Measurements from ENCODE around the gene STAM. TPM values are rescaled to one million over a fixed set of nuclear protein-coding genes. Genes with fewer than 3 reads are reported as not detected.
A peak's percentile ranks its signal among the peaks of the same experiment; 100 is the strongest.

Gene STAM
- total RNA-seq, 2 donors from 2014 or later: 7.3 to 15.5 TPM

DNA sequence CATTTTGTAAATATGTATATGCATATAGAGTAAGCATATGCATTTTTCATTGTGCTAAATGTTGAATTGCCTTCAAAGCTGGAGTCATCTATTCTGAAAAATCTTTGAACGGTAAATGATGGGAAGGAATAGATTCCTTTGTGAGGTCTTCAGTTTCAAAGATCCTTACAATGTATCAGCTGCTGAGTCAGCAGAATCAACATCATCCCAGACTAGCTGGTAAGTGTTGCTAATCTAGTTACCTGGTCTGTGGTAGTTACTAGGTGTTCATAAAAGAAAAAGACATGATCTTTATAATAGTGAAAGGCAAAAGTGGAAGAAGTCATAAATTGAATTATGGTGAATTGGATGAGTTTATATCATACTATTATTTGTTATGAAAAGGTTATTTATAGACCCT lies 10.6 kb upstream of the STAM start:
- Histone ChIP-seq H3K27me3 (no peaks in the 10 kb centered on the region), H3K4me3 (no peak overlapping the region), H3K4me1 (no peaks in the 10 kb centered on the region), H3K9me3 (no peaks in the 10 kb centered on the region), H3K36me3 (replicated peaks in 1 of 2; ENCODE audit: insufficient read depth in 1 of 2, low read depth in 2 of 2) (no peaks in the 10 kb centered on the region), H3K27ac (no peak overlapping the region)
- ATAC-seq: no peak
- intact Hi-C loops (cut with DNase I): no loop called here
- no peak for DNase-seq
- TF ChIP-seq POLR2A (IDR thresholded peaks at IDR 0.05) (no peak), CTCF (IDR thresholded peaks at IDR 0.05) (no peak)
- WGBS, 2 donors: 65 to 71% methylated on average over 1 of the region's 1 CpG

GRCh38 chr10:17637869-17638268 lies 6.1 kb upstream of the STAM start:
- Histone ChIP-seq H3K9me3 (no peaks in the 10 kb centered on the region), H3K4me3 (no peak overlapping the region), H3K27me3 (no peaks in the 10 kb centered on the region), H3K4me1 (peaks cover 6% of the 10 kb centered on the region), H3K27ac (no peak overlapping the region), H3K36me3 (replicated peaks in 1 of 2; ENCODE audit: insufficient read depth in 1 of 2, low read depth in 2 of 2) (no peaks in the 10 kb centered on the region)
- no peak for TF ChIP-seq CTCF (IDR thresholded peaks at IDR 0.05)
- TF ChIP-seq POLR2A (IDR thresholded peaks at IDR 0.05): no peak
- no peak for ATAC-seq
- intact Hi-C loops (cut with DNase I): no loop called here
- WGBS, 2 donors: 95 to 98% methylated on average over 5 of the region's 5 CpGs
- no peak for DNase-seq

GRCh38 chr10:17640331-17640816 lies 3.6 kb upstream of the STAM start:
- 98 to 100% methylated on average over 4 of the region's 4 CpGs for WGBS, 2 donors
- peaks cover 16% of the 10 kb centered on the region for H3K4me1 ChIP-seq
- intact Hi-C loops (cut with DNase I): no loop called here
- ATAC-seq (no peak), DNase-seq (no peak)
- no peaks in the 10 kb centered on the region for H3K36me3 ChIP-seq (replicated peaks in 1 of 2; ENCODE audit: insufficient read depth in 1 of 2, low read depth in 2 of 2)
- no peak overlapping the region for H3K27ac ChIP-seq
- TF ChIP-seq POLR2A (IDR thresholded peaks at IDR 0.05) (no peak), CTCF (IDR thresholded peaks at IDR 0.05) (no peak)
- no peaks in the 10 kb centered on the region for H3K27me3 ChIP-seq
- no peaks in the 10 kb centered on the region for H3K9me3 ChIP-seq
- no peak overlapping the region for H3K4me3 ChIP-seq

- WGBS, 2 donors: 0 to 1% methylated on average over 12 to 13 of the region's 13 CpGs
- intact Hi-C loops (cut with DNase I): no loop called here
- Histone ChIP-seq H3K9me3 (no peaks in the 10 kb centered on the region), H3K4me3 (peak overlapping the region; percentile 58 to 78), H3K27ac (peak overlapping the region; percentile 88 to 100 (median 97)), H3K4me1 (peaks cover 40% of the 10 kb centered on the region), H3K36me3 (replicated peaks in 1 of 2; ENCODE audit: insufficient read depth in 1 of 2, low read depth in 2 of 2) (no peaks in the 10 kb centered on the region), H3K27me3 (no peaks in the 10 kb centered on the region)
- DNase-seq (peak; percentile 81 to 84 (median 82)), ATAC-seq (peak; percentile 87)
- TF ChIP-seq POLR2A (IDR thresholded peaks at IDR 0.05) (no peak), CTCF (IDR thresholded peaks at IDR 0.05) (no peak)
Measured at GRCh38 chr10:17643339-17643754, 604 bp upstream of the STAM start.

GRCh38 chr10:17644485-17644943 lies 563 bp downstream of the STAM start:
- intact Hi-C loops (cut with DNase I): no loop called here
- DNase-seq (peak; percentile 27 to 58 (median 40)), ATAC-seq (peak; percentile 18)
- peak overlapping the region; percentile 58 to 78 for H3K4me3 ChIP-seq
- 0 to 1% methylated on average over 9 of the region's 9 CpGs for WGBS, 2 donors
- H3K9me3 ChIP-seq: no peaks in the 10 kb centered on the region
- no peaks in the 10 kb centered on the region for H3K36me3 ChIP-seq (replicated peaks in 1 of 2; ENCODE audit: insufficient read depth in 1 of 2, low read depth in 2 of 2)
- peaks cover 40% of the 10 kb centered on the region for H3K4me1 ChIP-seq
- peak overlapping the region; percentile 88 to 100 (median 97) for H3K27ac ChIP-seq
- H3K27me3 ChIP-seq: no peaks in the 10 kb centered on the region
- TF ChIP-seq POLR2A (IDR thresholded peaks at IDR 0.05): no peak
- no peak for TF ChIP-seq CTCF (IDR thresholded peaks at IDR 0.05)
